K562 (cell line): ENCODE data around the gene DLL4. TPM values are rescaled to one million over a fixed set of nuclear protein-coding genes. Genes with fewer than 3 reads are reported as not detected.

ENCODE experiments used
- BRCA1 ChIP-seq, 2 experiments: fragments of 450-650 bp in 1 of 2; sonication (generic) in 1 of 2; formaldehyde crosslinking in 1 of 2; IDR thresholded peaks; 2 replicates each; pipeline versions ENCODE4 v1.5.0 to v1.6.1; 2017 to 2020; ENCODE audit warnings: mild to moderate bottlenecking in 1 of 2, missing genetic modification reagents in 1 of 2
- CHD2 ChIP-seq: IDR thresholded peaks from 2 replicates; pipeline ENCODE4 v1.6.1; 2011; ENCODE audit warnings: low read depth, low read length
- ESRRA ChIP-seq: fragments of 450-650 bp; IDR thresholded peaks from 2 replicates; pipeline ENCODE4 v1.6.1; 2014; ENCODE audit warnings: low read depth, mild to moderate bottlenecking, moderate library complexity, borderline replicate concordance
- HDAC3 ChIP-seq: fragments of 450-650 bp; IDR thresholded peaks from 2 replicates; pipeline ENCODE4 v1.6.1; 2018; ENCODE audit warnings: borderline replicate concordance, mild to moderate bottlenecking, moderate library complexity; ENCODE audit not compliant: partially characterized antibody
- ID3 ChIP-seq, 2 experiments: fragments of 250-450 bp in 1 of 2; fragments of 450-650 bp in 1 of 2; sonication (Bioruptor Pico) in 1 of 2; IDR thresholded peaks; 2 replicates each; pipeline versions ENCODE4 v1.6.1 to v1.8.0; 2016 to 2021; ENCODE audit warnings: mild to moderate bottlenecking in 2 of 2, moderate library complexity in 2 of 2, missing compliant biosample characterization in 1 of 2, missing genetic modification characterization in 1 of 2
- SIN3A ChIP-seq, 2 experiments: fragments of 150-350 bp in 1 of 2; IDR thresholded peaks; 2 replicates each; pipeline ENCODE4 v1.6.1; 2011 to 2016; ENCODE audit warnings: borderline replicate concordance in 2 of 2, low read depth in 2 of 2, low read length in 2 of 2, mild to moderate bottlenecking in 2 of 2, moderate library complexity in 2 of 2; ENCODE audit not compliant: control insufficient read depth in 1 of 2
- SPI1 ChIP-seq: IDR thresholded peaks from 2 replicates; pipeline ENCODE4 v1.6.1; 2011; ENCODE audit warnings: low read depth, low read length, control low read depth, borderline replicate concordance
- SUPT5H ChIP-seq: fragments of 450-650 bp; IDR thresholded peaks from 2 replicates; pipeline ENCODE4 v1.6.1; 2016
- TAF1 ChIP-seq: IDR thresholded peaks from 2 replicates; pipeline ENCODE4 v1.6.1; 2011; ENCODE audit warnings: mild to moderate bottlenecking, low read length, moderate library complexity; ENCODE audit not compliant: insufficient read depth, control insufficient read depth, severe bottlenecking; ENCODE audit errors: extremely low read depth
- THRAP3 ChIP-seq: fragments of 450-650 bp; IDR thresholded peaks from 2 replicates; pipeline ENCODE4 v1.6.1; 2016; ENCODE audit warnings: mild to moderate bottlenecking, inconsistent platforms, borderline replicate concordance
- U2AF1 ChIP-seq: fragments of 200-400 bp; formaldehyde crosslinking; optimal IDR thresholded peaks from 2 replicates; pipeline ENCODE3; 2017; ENCODE audit warnings: mild to moderate bottlenecking, low read depth, low read length, moderate library complexity
- ZFP36 ChIP-seq: fragments of 150-350 bp; IDR thresholded peaks from 2 replicates; pipeline ENCODE4 v1.6.1; 2018; ENCODE audit warnings: low read length, low read depth; ENCODE audit not compliant: partially characterized antibody
- ZFP91 ChIP-seq: sonication (generic); formaldehyde crosslinking; IDR thresholded peaks from 2 replicates; pipeline ENCODE4 v1.8.0; 2022; ENCODE audit warnings: mild to moderate bottlenecking, missing genetic modification reagents
- ZNF217 ChIP-seq: sonication (generic); formaldehyde crosslinking; IDR thresholded peaks from 2 replicates; pipeline ENCODE4 v1.8.0; 2022; ENCODE audit warnings: mild to moderate bottlenecking, missing genetic modification reagents
- ZNF445 ChIP-seq: fragments of 250-450 bp; sonication (Bioruptor Pico); IDR thresholded peaks from 2 replicates; pipeline ENCODE4 v1.4.0; 2020; ENCODE audit warnings: low read depth, mild to moderate bottlenecking, moderate library complexity
- ZNF609 ChIP-seq: sonication (generic); formaldehyde crosslinking; IDR thresholded peaks from 2 replicates; pipeline ENCODE4 v1.8.1; 2023; ENCODE audit warnings: missing genetic modification reagents, mild to moderate bottlenecking, borderline replicate concordance
- ZNF830 ChIP-seq: fragments of 250-450 bp; sonication (Bioruptor Pico); IDR thresholded peaks from 2 replicates; pipeline ENCODE4 v1.5.0; 2021; ENCODE audit warnings: mild to moderate bottlenecking
- ZSCAN32 ChIP-seq: fragments of 450-650 bp; formaldehyde crosslinking; IDR thresholded peaks from 2 replicates; pipeline ENCODE4 v1.4.0; 2020; ENCODE audit warnings: mild to moderate bottlenecking, moderate library complexity
- polyA plus RNA-seq, 8 experiments: library from polyadenylated mRNA; depleted of rRNA in 4 of 8; stranded (reverse) in 5 of 8; unstranded in 3 of 8; fragments of >200 nt; fragmentation: Nextera tagmentation in 2 of 8; fragmentation: Illumina TruSeq in 1 of 8; extraction: Ambion mirVana in 2 of 8; extraction: Trizol in 1 of 8; gene quantifications; 2 replicates each; pipeline versions ENCODE4 v1.2.1 to v1.2.3, GENCODE V29; 2011 to 2014; ENCODE audit warnings: inconsistent platforms in 1 of 8, missing spikeins in 1 of 8
- total RNA-seq, 7 experiments: library from RNA; depleted of rRNA in 6 of 7; stranded (reverse); fragments of >200 nt in 6 of 7; fragmentation: Illumina TruSeq in 2 of 7; extraction: Trizol in 2 of 7; gene quantifications; 2 replicates each; pipeline versions ENCODE4 v1.2.1 to v1.2.3, GENCODE V29; 2011 to 2021; ENCODE audit warnings: low replicate concordance in 1 of 7
- TF ChIP-seq, protein P1 (sequence below), 2 experiments: fragments of 450-650 bp in 1 of 2; sonication (generic) in 1 of 2; formaldehyde crosslinking; conservative IDR thresholded peaks; 2 replicates each; pipeline versions ENCODE4 v1.4.0 to v1.8.1; 2020 to 2022; ENCODE audit warnings: mild to moderate bottlenecking in 1 of 2, missing genetic modification reagents in 1 of 2

Gene DLL4
- total and polyA plus RNA-seq, 9 of the 15 experiments (the other 6 are each of a cell fraction or from before 2014, with no cell fraction given) = 0.04 to 1.1 (median 0.41) TPM; not detected in 1

GRCh38 chr15:40894681-40895448 is 34.3 kb upstream of the DLL4 start (continued):
- no peak for TF ChIP-seq SUPT5H
- TF ChIP-seq ZSCAN32 = no peak
- no peak for TF ChIP-seq ID3 (CRISPR knock-in tag; IDR thresholded peaks at IDR 0.05)
- TF ChIP-seq ID3 (tag; IDR thresholded peaks at IDR 0.05) = no peak
- TF ChIP-seq HDAC3 = no peak
- no peak for TF ChIP-seq ZNF217 (CRISPR knock-in tag)
- TF ChIP-seq BRCA1 (IDR thresholded peaks at IDR 0.05) = no peak
- no peak for TF ChIP-seq BRCA1 (CRISPR knock-in tag; IDR thresholded peaks at IDR 0.05)
- TF ChIP-seq ESRRA = no peak
- TF ChIP-seq ZFP36 = no peak
- TF ChIP-seq, protein P1, sequence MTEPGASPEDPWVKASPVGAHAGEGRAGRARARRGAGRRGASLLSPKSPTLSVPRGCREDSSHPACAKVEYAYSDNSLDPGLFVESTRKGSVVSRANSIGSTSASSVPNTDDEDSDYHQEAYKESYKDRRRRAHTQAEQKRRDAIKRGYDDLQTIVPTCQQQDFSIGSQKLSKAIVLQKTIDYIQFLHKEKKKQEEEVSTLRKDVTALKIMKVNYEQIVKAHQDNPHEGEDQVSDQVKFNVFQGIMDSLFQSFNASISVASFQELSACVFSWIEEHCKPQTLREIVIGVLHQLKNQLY (CRISPR knock-in tag; conservative IDR thresholded peaks at IDR 0.05) = no peak
- TF ChIP-seq SIN3A (IDR thresholded peaks at IDR 0.05; ENCODE audit: borderline replicate concordance in 2 of 2, control insufficient read depth in 1 of 2, low read depth in 2 of 2, low read length in 2 of 2) = peak; percentile 35 to 71; a peak in 2 of 4 replicates
- peak; percentile 46 for TF ChIP-seq TAF1
- no peak for TF ChIP-seq SPI1
- TF ChIP-seq THRAP3 = no peak
- no peak for TF ChIP-seq U2AF1
- no peak for TF ChIP-seq CHD2
- TF ChIP-seq ZNF445 (CRISPR knock-in tag) = no peak
- no peak for TF ChIP-seq ZNF830
- no peak for TF ChIP-seq ZNF609
- no peak for TF ChIP-seq ZFP91 (CRISPR knock-in tag)
